Mesenchymal stem cell (in vitro differentiated cells and primary cell): Measurements from ENCODE around the gene RNF212.

Source experiments
- DNase-seq: peaks from one replicate; pipeline ENCODE4 v3.0.0-alpha.2; 2013
- H2AFZ ChIP-seq: one replicate; pipeline ENCODE4 v1.6.1; 2013; ENCODE audit warnings: low read depth, mild to moderate bottlenecking, control low read depth, inconsistent platforms, low read length, moderate library complexity
- H2AK5ac ChIP-seq: 2 replicates; pipeline ENCODE4 v1.6.1; 2013; ENCODE audit warnings: low read length, moderate library complexity, mild to moderate bottlenecking, inconsistent platforms; ENCODE audit not compliant: severe bottlenecking
- H2BK120ac ChIP-seq: one replicate; pipeline ENCODE4 v1.6.1; 2013; ENCODE audit warnings: low read depth, mild to moderate bottlenecking, inconsistent platforms, low read length, moderate library complexity
- H2BK12ac ChIP-seq, 2 experiments: one replicate each; pipeline ENCODE4 v1.6.1; 2013; ENCODE audit warnings: inconsistent platforms in 2 of 2, low read length in 2 of 2, mild to moderate bottlenecking in 2 of 2, moderate library complexity in 2 of 2, control low read depth in 1 of 2
- H2BK15ac ChIP-seq: one replicate; pipeline ENCODE4 v1.6.1; 2013; ENCODE audit warnings: mild to moderate bottlenecking, low read depth, inconsistent platforms; ENCODE audit not compliant: poor library complexity, severe bottlenecking
- H2BK5ac ChIP-seq: 2 replicates; pipeline ENCODE4 v1.6.1; 2013; ENCODE audit warnings: low read depth, mild to moderate bottlenecking, low read length, control low read depth, inconsistent platforms; ENCODE audit not compliant: poor library complexity, severe bottlenecking
- H3K14ac ChIP-seq, 2 experiments: one replicate each; pipeline ENCODE4 v1.6.1; 2013; ENCODE audit warnings: inconsistent platforms in 2 of 2, low read length in 2 of 2, control low read depth in 1 of 2, mild to moderate bottlenecking in 1 of 2, moderate library complexity in 1 of 2
- H3K18ac ChIP-seq, 2 experiments: one replicate each; pipeline ENCODE4 v1.6.1; 2013; ENCODE audit warnings: inconsistent platforms in 2 of 2, low read length in 2 of 2, control low read depth in 1 of 2, low read depth in 1 of 2, mild to moderate bottlenecking in 1 of 2
- H3K23ac ChIP-seq, 2 experiments: one replicate each; pipeline ENCODE4 v1.6.1; 2013; ENCODE audit warnings: inconsistent platforms in 2 of 2, low read length in 2 of 2, mild to moderate bottlenecking in 2 of 2, moderate library complexity in 2 of 2, control low read depth in 1 of 2
- H3K27ac ChIP-seq: 2 replicates; pipeline ENCODE4 v1.5.1; 2013; ENCODE audit warnings: mild to moderate bottlenecking, moderate library complexity, low read length, control low read depth, inconsistent platforms; ENCODE audit not compliant: poor library complexity, severe bottlenecking
- H3K27me3 ChIP-seq, 2 experiments: 2 replicates each; pipeline versions ENCODE4 v1.6.1 to v1.7.0; 2013; ENCODE audit warnings: low read length in 2 of 2, mild to moderate bottlenecking in 2 of 2, moderate library complexity in 2 of 2, control low read depth in 1 of 2, inconsistent platforms in 1 of 2; ENCODE audit not compliant: control insufficient read depth in 1 of 2, insufficient read depth in 1 of 2
- H3K36me3 ChIP-seq, 2 experiments: 2 replicates each; pipeline versions ENCODE4 v1.6.1 to v1.7.0; 2013; ENCODE audit warnings: low read length in 2 of 2, control low read depth in 1 of 2, inconsistent platforms in 1 of 2, low read depth in 1 of 2, mild to moderate bottlenecking in 1 of 2; ENCODE audit not compliant: insufficient read depth in 2 of 2, control insufficient read depth in 1 of 2
- H3K4ac ChIP-seq, 2 experiments: one replicate each; pipeline ENCODE4 v1.6.1; 2013; ENCODE audit warnings: inconsistent platforms in 2 of 2, low read length in 2 of 2, mild to moderate bottlenecking in 2 of 2, moderate library complexity in 2 of 2, control low read depth in 1 of 2, low read depth in 1 of 2
- H3K4me1 ChIP-seq: 2 replicates; pipeline ENCODE4 v1.6.1; 2013; ENCODE audit warnings: low read depth, low read length, control low read depth; ENCODE audit not compliant: control insufficient read depth, insufficient read depth
- H3K4me2 ChIP-seq: 2 replicates; pipeline ENCODE4 v1.6.1; 2013; ENCODE audit warnings: low read length, mild to moderate bottlenecking, inconsistent platforms; ENCODE audit not compliant: poor library complexity, severe bottlenecking
- H3K4me3 ChIP-seq, 2 experiments: 2 replicates each; pipeline versions ENCODE4 v1.5.1 to v1.7.0; 2013; ENCODE audit warnings: low read length in 2 of 2, mild to moderate bottlenecking in 2 of 2, control low read depth in 1 of 2, low read depth in 1 of 2; ENCODE audit not compliant: insufficient read depth in 1 of 2
- H3K79me1 ChIP-seq: replicated peaks from 2 replicates; pipeline ENCODE4 v1.6.1; 2013; ENCODE audit warnings: mild to moderate bottlenecking, control low read depth, low read length, inconsistent platforms; ENCODE audit not compliant: poor library complexity, severe bottlenecking
- H3K9ac ChIP-seq: 2 replicates; pipeline ENCODE4 v1.7.0; 2013; ENCODE audit warnings: mild to moderate bottlenecking, low read length, moderate library complexity
- H3K9me3 ChIP-seq: 2 replicates; pipeline ENCODE4 v1.7.0; 2013; ENCODE audit warnings: mild to moderate bottlenecking, low read length; ENCODE audit not compliant: control insufficient read depth
- H4K8ac ChIP-seq: one replicate; pipeline ENCODE4 v1.6.1; 2013; ENCODE audit warnings: inconsistent platforms, mild to moderate bottlenecking, low read length, moderate library complexity
- H4K91ac ChIP-seq: one replicate; pipeline ENCODE4 v1.6.1; 2013; ENCODE audit warnings: mild to moderate bottlenecking, low read length, inconsistent platforms
- WGBS: methylation state at CpG from one replicate; pipeline ENCODE4 v1.1.7; 2013; ENCODE audit warnings: mixed read lengths; 5-methylcytosine and 5-hydroxymethylcytosine counted together

RNF212 gene

GRCh38 chr4:1044469-1045192, 68.7 kb downstream of the RNF212 start:
- no peak overlapping the region for H3K4me2 ChIP-seq
- H3K4ac ChIP-seq, result peak overlapping the region; percentile 88 to 97
- 89% methylated on average over 12 of the region's 12 CpGs for WGBS
- peak overlapping the region in 1 of 2 experiments; percentile 85 for H3K23ac ChIP-seq
- peak overlapping the region; percentile 99 for H3K27ac ChIP-seq
- no peak overlapping the region for H3K4me3 ChIP-seq
- peaks cover 69% of the 10 kb centered on the region for H3K4me1 ChIP-seq
- H2BK120ac ChIP-seq, result peak overlapping the region; percentile 99
- H2AFZ ChIP-seq, result no peak overlapping the region
- H3K27me3 ChIP-seq, result no peaks in the 10 kb centered on the region
- H3K18ac ChIP-seq, result peak overlapping the region; percentile 99
- peak overlapping the region; percentile 100 for H2BK5ac ChIP-seq
- peak overlapping the region in 1 of 2 experiments; percentile 92 for H3K14ac ChIP-seq
- H2BK15ac ChIP-seq, result peak overlapping the region; percentile 93
- DNase-seq, result no peak
- peak overlapping the region; percentile 86 for H3K9ac ChIP-seq
- peak overlapping the region; percentile 99 for H2AK5ac ChIP-seq
- H3K36me3 ChIP-seq, result no peaks in the 10 kb centered on the region
- no peaks in the 10 kb centered on the region for H3K9me3 ChIP-seq
- peak overlapping the region; percentile 100 for H4K8ac ChIP-seq
- peak overlapping the region; percentile 99 for H2BK12ac ChIP-seq
- peak overlapping the region; percentile 100 for H4K91ac ChIP-seq
- H3K79me1 ChIP-seq, result no peaks in the 10 kb centered on the region

- Histone ChIP-seq H3K79me1 (no peaks in the 10 kb centered on the region), H3K27ac (peak overlapping the region; percentile 99), H3K36me3 (peaks cover 0 to 3% of the 10 kb centered on the region in 2 experiments), H3K9me3 (no peaks in the 10 kb centered on the region), H2BK15ac (peak overlapping the region; percentile 93), H3K27me3 (no peaks in the 10 kb centered on the region), H3K4ac (peak overlapping the region; percentile 88 to 97), H2BK120ac (peak overlapping the region; percentile 99), H3K4me2 (peak overlapping the region; percentile 30), H3K4me1 (peaks cover 73% of the 10 kb centered on the region), H3K9ac (peak overlapping the region; percentile 86), H2AK5ac (peak overlapping the region; percentile 99), H2AFZ (no peak overlapping the region), H2BK12ac (peak overlapping the region; percentile 99), H4K8ac (peak overlapping the region; percentile 100), H4K91ac (peak overlapping the region; percentile 100), H3K23ac (peak overlapping the region in 1 of 2 experiments; percentile 91), H3K14ac (peak overlapping the region in 1 of 2 experiments; percentile 97), H3K18ac (peak overlapping the region; percentile 99), H2BK5ac (peak overlapping the region; percentile 100), H3K4me3 (peak overlapping the region in 1 of 2 experiments; percentile 48)
- DNase-seq, result peak; percentile 99
- WGBS, result 14% methylated on average over 31 of the region's 36 CpGs
Observed at GRCh38 chr4:1043651-1044468, 69.5 kb downstream of the RNF212 start.

- Histone ChIP-seq H3K4me2 (peak overlapping the region; percentile 20), H3K4ac (peak overlapping the region; percentile 26 to 52), H3K9ac (peak overlapping the region; percentile 64), H3K18ac (peak overlapping the region; percentile 68 to 97), H3K27me3 (no peaks in the 10 kb centered on the region), H3K4me1 (peaks cover 76% of the 10 kb centered on the region), H3K36me3 (peaks cover 0 to 3% of the 10 kb centered on the region in 2 experiments), H2AFZ (no peak overlapping the region), H3K4me3 (peak overlapping the region in 1 of 2 experiments; percentile 48), H2BK120ac (peak overlapping the region; percentile 65), H3K79me1 (no peaks in the 10 kb centered on the region), H3K14ac (peak overlapping the region in 1 of 2 experiments; percentile 64), H3K27ac (peak overlapping the region; percentile 86), H2BK12ac (peak overlapping the region; percentile 55 to 65), H4K91ac (peak overlapping the region; percentile 45), H2AK5ac (no peak overlapping the region), H2BK5ac (no peak overlapping the region), H3K9me3 (no peaks in the 10 kb centered on the region), H4K8ac (peak overlapping the region; percentile 33), H3K23ac (no peak overlapping the region), H2BK15ac (no peak overlapping the region)
- WGBS, result 57% methylated on average over 7 of the region's 7 CpGs
- DNase-seq, result no peak
Observed at GRCh38 chr4:1043162-1043561, 70.2 kb downstream of the RNF212 start.
